HG03460 (cell line): ENCODE measurements around the gene PRIMPOL.

Experiments
- ATAC-seq: cut with Tn5 transposase; IDR thresholded peaks from one replicate; pipeline ENCODE4 v1.9.1; 2021; ENCODE audit not compliant: unreplicated experiment

The PRIMPOL gene

DNA sequence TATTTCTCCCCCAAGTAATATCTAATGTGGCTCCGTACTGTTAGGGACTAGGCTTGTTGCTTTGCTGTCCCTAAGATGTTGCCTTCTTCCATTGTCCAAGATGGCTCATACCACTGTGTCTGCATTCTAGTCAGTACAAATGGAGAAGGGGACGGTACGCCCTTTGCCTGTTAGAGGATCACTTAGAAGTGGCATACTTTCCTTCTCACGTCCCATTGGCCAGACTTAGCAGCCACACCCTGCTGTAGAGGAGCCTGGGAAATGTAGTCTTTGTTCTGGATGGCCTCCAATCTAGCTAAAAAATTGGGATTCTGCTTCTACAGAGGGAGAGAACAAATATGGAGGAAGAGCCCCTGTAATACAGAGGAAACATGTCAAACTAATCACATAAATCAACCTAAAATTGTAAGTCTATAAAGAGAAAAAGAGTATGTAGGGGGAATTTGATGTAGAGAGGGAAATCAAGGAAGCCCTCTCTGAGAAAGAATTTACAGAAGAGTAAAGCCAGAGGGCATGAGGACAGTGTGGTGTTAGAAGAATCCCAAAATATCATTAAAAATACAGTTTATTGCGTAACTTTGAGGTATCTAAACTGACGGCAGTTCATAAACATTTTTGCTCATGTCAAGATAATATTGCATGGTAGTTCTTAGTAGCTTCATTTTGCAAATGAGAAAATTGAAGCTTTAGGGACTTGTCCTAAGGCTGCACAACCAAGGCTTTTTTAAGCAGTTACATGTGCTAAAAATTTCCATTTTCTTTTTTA, 15.1 kb downstream of the PRIMPOL start:
- no peak for ATAC-seq

DNA sequence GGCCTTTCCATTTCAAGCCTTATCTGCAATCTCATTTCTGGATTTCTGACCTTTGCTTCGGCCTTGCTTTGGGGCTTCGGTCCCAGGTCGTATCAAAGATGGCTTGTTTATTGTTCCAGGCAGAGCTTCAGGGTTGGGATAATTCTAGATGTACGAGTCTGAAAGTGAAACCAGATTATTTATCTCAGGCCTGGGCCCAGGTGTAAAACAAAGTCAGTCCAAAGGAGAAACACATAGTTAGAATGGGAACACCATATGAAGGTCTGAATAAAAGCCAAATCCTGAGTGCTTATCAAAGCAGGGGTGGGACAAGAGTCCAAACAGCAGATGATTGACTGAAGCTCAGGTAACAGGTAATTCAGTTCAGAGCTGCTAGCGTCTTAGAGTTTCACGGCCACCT, 17.1 kb downstream of the PRIMPOL start:
- ATAC-seq = no peak

DNA sequence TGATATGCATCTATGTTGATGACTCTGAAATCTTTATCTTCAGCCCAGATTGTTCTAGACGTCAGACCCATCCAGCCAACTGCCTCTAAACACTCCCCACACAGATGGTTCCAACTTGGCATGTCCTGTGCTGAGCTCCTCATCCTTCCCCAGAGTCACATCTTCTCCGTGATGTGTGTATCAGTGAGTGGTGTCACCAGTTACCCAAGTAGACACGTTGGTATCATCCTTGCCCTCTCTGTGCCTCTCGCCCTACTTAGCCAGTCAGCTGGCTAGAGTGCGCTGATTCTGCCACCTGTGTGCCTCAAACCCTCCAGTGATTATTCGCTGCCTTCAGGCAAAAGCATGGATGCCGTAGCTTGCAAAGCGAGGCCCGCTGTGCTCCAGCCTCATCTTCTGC, 18.6 kb downstream of the PRIMPOL start:
- ATAC-seq = no peak

DNA sequence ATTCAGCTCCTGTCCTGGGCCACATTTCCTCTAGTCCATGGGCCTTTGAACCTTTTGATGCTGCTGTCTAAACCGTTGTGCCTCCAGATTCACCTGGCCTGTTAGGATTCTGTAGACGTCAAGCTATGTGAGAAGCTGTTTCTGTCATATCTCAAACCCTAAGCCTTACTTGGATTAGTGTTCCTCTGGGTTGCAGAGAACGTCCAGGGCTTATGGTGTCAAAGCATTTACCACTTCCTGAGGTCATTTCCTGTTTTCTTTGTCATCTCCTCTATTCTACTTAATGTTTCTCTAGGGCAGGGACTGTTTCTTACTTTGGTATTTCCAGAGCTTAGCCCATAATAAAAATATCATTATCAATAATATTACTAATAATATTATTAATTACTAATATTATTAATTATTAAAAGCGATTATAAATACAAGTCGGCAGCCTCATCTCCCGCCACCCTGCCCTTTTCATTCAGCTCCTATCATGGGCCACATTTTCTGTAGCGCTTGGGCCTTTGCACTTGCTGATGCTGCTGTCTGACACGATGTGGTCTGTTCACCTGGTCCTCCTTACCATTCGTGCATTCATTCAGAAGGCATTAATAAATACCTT, 19.1 kb downstream of the PRIMPOL start:
- ATAC-seq = no peak

DNA sequence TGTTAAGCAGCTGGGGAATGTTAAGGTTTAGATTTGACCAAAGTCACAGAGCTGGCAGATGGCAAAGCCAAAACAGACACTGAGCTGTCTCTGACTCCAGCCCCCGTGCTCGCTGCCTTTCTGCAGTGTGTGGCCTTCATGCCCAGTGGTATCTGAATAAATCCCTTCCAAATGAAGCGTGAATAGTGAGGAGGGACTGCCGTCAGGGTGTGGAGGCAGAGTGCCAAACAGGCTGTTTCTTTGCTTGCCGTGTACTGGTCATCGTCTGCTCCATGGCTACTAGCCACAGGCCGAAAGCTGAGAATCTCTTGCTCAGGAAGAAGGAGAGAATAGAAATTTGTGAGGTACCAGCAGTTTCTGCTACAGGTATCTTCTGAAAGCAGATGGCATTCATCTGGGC, 19.7 kb downstream of the PRIMPOL start:
- no peak for ATAC-seq

DNA sequence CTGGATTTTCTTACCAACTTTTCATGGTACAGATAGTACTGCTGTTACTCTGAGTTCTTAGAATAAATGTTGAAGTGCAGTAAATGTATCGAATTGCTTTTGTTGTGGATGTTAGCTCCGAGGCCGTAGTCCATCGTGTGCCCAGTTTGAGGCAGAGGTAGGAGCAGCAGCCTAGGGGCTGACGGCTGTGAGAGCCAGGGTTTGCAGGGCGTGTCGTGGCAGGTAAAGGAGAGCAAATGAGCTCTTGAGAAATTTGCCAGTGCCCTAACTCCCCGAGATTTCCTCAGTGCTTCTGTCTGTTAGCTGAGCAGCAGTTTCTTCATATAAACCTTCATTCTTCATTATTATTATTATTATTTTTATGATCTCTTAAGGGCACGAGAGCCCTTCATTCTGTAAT, 21.6 kb downstream of the PRIMPOL start:
- ATAC-seq = no peak

DNA sequence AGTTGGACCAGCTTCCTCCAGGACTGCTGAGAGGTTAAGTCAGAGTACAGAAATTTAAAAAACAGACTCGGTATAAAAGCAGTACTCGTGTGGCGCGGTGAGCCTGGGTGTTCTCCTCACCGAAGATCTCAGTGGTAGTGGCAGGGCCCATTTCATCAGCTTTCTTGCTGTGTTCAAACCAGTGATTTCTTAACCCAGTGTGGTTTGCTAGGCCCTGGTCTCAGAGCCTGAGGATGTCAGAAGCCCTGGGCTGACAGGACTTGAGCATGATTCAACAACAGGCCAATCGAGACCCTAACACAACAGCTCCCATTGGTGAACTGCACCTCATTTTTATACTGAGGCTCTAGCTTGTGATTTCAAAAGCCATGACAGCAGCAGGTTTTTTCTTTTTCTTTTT, 23.2 kb downstream of the PRIMPOL start:
- no peak for ATAC-seq

DNA sequence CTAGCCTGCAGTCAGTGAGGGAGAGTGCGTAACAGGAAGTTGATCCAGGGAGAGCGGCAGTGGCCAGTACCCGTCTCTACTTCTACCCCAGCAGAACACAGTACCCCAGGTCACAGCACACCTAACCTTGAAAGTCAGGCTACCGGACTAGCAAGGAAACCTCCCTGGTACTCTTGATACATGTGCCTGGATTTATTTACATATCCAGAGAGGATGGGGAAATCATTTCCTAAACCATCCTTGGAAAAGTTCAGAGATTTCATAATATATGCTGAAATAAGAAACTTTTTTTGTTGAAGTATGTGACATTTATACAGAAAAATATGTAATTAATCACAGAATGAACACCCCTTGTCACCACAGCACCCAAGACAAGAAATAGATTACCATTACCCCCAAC, 24.5 kb downstream of the PRIMPOL start:
- no peak for ATAC-seq

DNA sequence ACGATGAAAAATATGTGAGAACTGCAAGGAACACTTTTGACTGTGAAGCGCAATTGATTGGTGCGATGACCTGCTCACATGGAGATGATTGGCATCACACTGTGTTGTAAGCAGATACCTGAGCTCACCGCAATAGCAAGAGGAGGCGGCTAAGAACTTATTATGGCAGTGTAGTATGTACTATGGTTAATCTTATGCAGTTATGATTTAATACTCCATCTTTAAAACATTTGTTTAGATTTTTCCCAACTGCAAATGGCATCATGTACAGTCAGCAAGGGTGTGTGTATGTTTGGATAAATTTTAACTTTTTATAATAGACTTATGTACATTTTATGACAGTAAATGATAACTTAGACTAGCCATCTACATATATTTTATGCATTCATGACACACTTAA, 25.5 kb downstream of the PRIMPOL start:
- ATAC-seq = no peak

DNA sequence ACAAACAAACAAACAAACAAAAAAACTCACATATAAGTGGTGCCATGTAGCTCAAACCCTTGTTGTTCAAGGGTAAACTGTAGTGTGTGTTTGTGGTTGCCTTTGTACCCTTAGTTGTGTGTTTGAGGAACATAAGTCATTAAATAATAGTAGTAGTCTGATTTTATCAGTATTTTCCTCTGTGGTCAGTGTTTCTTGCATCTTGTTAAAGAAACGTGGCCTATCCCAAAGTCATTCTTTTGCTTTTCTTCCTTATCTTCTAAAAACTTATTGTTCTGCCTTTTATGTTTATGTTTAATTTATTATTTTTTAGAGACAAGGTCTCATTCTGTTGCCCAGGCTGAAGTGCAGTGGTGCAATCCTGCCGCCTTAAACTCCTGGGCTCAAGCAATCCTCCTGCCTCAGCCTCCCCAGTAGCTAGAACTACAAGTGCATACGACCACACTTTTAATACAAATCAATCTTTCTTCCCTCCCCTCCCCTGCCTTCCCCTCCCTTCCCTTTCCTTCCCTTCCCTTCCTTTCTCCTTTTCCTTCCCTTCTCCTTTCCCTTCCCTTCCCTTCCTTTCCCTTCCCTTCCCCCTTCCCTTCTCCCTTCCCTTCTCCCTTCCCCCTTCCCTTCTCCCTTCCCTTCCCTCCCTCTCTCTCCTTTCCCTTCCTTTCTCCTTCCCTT, 26.4 kb downstream of the PRIMPOL start:
- ATAC-seq = no peak

DNA sequence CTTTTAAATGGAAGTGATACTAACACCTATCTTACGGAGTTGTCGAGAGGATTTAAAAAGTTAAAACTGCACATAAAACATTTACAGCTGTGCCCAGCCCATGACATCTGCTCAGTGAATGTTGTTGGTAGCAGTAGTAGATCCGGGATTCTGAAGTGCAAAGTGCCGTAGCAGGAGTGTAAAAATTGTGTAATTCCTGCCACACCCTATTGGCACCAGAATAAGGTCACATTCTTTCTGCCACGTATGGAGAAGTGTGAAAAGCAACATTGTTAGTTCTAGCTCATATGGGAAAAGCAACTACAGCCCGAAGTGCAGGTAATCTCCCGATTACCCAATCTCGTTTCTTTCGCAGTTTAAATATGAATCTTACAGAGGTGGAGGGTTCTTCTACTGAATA, 31.2 kb downstream of the PRIMPOL start:
- no peak for ATAC-seq

DNA sequence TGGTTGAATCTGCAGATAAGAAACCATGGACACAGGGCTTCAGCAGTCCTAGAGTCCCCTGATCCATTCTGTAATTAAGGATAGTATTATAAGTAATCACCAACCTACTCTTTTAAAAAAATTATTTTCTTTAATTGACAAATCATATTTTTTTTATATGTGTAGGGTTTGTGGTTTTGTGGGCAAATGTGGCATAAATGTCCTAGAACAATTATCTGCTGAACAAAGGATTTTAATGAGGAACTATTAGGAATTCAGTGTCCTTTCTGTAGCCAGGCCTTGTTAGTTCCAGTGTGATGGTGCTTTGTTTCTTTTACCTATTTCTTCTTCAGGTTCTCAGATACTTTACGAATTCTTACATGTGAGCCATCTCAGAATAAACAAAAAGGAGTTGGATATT, 32.4 kb downstream of the PRIMPOL start:
- ATAC-seq = no peak

DNA sequence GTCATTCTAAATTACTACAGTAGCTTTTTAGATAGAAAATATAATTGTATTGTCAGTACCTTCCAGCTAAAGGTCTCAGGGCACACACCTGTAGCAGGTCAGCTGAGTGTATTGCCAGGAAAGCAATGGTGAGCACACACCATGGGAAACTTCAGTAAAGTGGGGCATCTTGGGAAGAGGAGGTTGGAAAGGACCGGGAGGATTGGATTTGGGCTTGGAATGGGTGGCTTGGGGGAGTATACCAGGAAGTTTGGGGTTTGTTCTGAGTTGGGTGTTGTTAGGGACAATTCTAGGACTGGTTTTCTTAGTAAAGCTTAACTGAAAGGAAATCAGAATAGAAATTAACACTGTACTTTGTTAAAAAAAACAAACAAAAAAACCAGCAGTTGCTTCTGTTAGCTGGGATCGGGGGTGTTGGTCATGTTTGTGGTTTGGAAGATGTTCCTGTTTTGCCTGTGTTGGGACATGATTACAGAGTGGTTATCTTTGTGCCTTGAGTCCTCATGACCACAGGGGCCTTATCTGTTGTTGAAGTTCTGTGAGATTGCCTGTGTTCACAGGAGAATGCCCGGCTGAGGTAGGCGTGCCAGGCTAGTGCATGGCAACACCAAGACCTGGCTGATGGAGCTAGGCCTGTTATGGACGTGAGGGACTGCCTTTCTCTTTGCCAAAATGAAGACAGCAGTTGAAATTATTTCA, 35.1 kb downstream of the PRIMPOL start:
- no peak for ATAC-seq

DNA sequence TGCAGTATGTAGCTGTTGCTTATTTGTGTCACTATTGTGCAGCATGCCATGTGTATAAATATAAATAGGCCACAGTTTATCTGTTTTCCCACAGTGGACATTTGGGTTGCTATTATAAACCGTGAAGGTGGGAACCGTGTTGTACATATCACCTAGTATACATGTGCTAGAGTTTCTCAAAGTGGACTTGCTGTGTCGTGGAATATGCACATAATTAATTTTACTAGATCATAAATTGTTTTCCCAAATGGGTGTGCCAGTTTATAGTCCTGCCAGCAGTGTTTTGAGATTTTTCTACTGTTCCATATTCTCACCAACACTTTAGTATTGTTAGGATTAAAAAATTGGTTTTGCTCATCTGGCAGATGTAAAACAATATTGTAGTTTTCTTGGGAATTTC, 38.5 kb downstream of the PRIMPOL start:
- ATAC-seq = no peak

DNA sequence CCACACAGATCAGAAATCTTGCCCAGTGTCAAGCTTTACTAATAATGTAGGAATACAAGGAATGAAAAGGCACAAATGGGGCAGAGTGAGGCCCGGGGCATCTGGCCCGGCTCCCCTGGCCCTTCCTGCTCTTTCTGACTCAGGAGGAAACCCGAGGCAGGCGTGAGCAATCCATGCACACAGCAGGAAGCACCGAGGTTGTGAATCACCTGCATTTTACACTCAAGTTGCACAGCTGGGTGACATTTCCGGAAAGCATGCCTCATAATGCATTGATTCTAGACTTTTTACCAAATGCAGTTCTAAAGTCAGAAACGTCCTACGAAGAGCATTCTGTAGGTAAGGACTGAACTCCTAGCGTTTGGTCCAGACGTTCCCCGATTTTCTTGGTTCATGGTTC, 38.9 kb downstream of the PRIMPOL start:
- no peak for ATAC-seq

DNA sequence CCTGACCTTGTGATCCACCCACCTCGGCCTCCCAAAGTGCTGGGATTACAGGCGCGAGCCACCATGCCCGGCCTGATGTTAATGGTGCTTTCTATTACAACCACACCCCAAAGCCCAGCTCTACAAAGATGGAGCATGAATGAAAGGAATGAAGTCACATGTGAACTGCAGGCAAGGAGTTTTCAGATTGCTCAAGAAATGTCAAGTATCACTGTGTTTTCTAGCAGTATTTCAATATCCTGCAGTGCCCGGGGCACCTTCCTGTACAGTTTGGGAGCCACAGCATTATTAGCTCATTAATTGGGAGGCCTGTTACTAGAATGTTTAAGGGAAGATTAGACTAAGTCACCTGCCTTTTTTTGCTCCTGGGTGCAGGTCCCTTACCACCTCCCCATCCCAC, 40.1 kb downstream of the PRIMPOL start:
- ATAC-seq = no peak

DNA sequence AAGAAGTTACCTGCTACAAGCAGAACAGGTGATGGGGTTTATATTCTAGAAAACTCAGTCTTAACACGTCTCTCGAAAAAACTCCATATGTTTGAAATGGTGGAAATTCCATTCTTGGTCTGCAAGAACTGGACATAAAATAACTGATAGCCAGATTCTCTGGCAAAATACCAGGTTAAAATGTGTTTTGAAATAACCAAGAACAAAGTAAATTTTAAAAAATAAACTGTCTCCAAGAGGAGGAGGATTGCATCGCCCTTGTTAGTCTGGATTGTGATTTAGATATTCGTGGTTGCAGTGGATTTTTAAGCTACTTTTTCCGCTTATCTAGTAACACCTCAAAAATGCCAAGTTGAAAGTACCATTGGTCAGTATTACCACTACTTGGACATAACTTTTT, 43.5 kb downstream of the PRIMPOL start:
- ATAC-seq = no peak

DNA sequence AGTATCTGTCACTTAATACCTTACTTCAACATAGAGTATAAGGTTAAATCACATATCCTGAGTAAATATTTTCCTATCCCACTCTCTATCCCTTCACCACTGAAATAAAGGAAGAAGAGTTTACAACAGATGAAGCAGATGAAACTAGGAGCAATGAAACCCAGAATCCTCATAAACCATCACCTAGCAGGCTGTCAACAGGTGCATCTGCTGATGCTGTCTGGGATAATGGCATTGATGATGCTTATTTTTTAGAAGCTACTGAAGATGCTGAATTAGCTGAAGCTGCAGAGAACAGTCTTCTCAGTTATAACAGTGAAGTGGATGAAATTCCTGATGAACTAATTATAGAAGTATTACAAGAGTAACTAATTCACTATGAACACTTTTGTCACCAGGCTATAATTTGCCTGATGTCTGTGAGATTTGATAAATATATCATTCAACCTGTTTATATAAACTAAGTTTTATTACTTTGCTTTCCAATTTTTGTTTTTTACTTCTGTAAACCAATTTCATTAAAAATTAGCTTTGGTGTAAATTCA, 44.9 kb downstream of the PRIMPOL start:
- no peak for ATAC-seq

DNA sequence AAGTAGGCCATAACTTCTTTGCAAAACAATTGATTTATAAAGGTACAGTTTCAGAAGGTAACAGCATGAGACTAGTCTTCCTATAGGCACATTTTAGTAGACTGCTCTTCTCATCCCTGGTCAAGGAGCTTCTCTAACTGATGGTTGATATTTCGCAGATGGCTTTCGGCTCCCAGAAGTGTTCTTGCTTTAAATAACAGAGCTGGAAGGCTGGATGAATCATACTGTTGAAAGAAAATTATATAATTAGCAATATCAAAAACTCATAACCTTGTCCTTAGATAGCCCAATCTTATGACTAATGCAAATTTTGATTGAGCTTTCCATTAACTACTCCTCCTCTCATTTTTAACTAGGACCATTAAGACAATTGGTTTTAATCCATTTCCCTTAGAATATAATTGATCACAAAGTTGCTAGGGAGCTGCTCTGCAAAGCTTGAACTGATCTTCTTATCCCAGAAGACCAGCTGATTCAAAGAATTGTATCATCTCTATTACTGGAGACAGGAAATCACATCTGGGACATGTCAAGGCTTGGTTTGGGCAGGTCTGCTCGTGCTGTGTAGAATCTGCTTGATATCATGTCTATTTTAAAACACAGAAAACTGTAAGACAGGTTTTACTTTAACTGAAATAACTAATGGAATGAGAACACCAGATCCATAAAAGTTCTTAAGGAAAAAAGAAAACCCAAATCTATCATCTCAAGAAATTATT, 45.8 kb downstream of the PRIMPOL start:
- ATAC-seq = no peak

DNA sequence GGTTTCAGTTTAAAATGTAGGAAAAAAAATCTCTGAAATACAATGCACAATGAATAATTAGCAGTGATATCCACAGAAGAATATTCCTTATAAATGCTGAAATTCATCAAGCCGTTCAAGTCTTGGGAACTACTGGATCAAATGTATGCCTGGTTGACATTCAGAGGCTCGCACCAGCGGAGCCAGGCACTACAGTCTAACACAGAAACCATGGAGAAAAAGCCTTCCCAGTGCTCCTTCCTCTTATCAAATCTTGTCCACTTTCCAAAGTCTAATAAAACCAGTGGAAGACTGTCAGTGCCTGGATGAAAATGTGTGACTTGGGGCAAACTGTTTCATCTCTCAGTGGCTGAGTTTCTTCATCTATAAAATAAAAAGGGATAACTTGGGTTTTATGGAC, 48.4 kb downstream of the PRIMPOL start:
- ATAC-seq = no peak

DNA sequence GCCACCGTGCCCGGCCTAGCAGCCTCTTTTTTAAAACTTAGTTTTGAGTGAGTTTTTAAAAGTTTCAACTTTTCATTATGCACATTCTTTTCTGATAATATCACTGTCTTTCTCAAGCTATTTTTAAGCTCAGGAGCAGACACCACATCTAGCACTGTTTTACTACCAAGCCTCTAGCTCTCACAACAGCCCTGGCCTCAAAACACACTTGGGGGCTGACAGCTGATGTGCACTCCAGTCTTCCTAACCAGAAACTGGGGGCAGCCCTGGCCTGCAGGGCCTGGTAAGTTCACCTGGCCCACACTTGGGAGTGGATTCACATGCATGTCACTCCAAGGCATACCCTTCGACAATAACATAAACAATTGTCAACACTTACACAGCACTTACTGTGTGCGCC, 50.4 kb downstream of the PRIMPOL start:
- no peak for ATAC-seq
